ENCODE measurements around the gene IFI30. TPM values are rescaled to one million over a fixed set of nuclear protein-coding genes. Genes with fewer than 3 reads are reported as not detected.

IFI30 gene
- 251 and 255 TPM in 2 replicates for total RNA-seq

DNA sequence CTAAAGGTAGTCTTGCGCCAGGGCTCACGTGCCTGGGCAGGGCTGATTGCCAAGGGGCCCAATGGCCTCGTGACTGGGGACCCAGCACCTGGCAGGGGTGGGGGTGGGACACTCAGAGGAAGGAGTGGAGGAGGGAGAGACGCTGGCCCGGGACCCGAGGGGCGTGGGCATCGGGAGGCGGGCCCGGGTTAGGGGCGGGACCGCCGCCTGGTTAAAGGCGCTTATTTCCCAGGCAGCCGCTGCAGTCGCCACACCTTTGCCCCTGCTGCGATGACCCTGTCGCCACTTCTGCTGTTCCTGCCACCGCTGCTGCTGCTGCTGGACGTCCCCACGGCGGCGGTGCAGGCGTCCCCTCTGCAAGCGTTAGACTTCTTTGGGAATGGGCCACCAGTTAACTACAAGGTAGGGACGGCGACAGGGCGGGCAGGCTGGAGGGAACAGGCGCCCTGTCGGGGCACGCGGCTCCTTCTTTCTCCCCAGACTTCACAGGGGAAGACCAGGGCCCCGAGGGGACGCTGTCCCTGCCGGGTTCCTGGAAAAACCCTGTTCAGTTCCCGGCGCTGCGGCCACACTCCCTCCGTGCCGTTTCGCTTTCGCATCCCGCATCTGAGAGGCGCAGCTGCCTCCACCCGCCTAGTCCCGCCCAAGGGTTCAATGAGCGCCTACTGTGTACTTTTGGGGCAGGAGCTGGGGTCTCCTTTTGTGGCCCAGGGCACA lies at the start of gene IFI30:
TSS of gene IFI30 (plus strand) at position 242 of the 717 bp plus-strand sequence. CDS start at position 271, 29 bp downstream.
- POLR2A ChIA-PET, result interaction anchor here (0.5 to 11.9 kb wide), 14 partner anchors 12 to 583 kb away, joined by 3 to 437 read pairs (median 4); partner anchors contain the start of genes JUND, MPV17L2, PIK3R2 and RAB3A
- Mint-ChIP-seq H3K4me3 (peak within 1 kb of the TSS; percentile 94), H3K36me3 (ENCODE audit: low read depth) (peaks cover 45% of the 10 kb centered on the region), H3K4me1 (peaks cover 90% of the 10 kb centered on the region), H3K27me3 (no peaks in the 10 kb centered on the region), H3K27ac (peak within 1 kb of the TSS; percentile 92), H3K9me3 (no peaks in the 10 kb centered on the region)
- ATAC-seq (ENCODE audit: low read depth) (peak; percentile 62), DNase-seq (peak; percentile 85)
- intact Hi-C loops (cut with micrococcal nuclease), result loop anchor here (1.0 to 10.0 kb wide), 9 partner anchors 8 to 649 kb away; partner anchors contain the start of genes ELL, JUND, MAST3 and PIK3R2
- TF ChIP-seq, protein P1, sequence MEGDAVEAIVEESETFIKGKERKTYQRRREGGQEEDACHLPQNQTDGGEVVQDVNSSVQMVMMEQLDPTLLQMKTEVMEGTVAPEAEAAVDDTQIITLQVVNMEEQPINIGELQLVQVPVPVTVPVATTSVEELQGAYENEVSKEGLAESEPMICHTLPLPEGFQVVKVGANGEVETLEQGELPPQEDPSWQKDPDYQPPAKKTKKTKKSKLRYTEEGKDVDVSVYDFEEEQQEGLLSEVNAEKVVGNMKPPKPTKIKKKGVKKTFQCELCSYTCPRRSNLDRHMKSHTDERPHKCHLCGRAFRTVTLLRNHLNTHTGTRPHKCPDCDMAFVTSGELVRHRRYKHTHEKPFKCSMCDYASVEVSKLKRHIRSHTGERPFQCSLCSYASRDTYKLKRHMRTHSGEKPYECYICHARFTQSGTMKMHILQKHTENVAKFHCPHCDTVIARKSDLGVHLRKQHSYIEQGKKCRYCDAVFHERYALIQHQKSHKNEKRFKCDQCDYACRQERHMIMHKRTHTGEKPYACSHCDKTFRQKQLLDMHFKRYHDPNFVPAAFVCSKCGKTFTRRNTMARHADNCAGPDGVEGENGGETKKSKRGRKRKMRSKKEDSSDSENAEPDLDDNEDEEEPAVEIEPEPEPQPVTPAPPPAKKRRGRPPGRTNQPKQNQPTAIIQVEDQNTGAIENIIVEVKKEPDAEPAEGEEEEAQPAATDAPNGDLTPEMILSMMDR (IDR thresholded peaks at IDR 0.05), result no peak
- CTCF ChIA-PET, result interaction anchor here (1.0 to 2.7 kb wide), 3 partner anchors 10 to 79 kb away, joined by 3 to 14 read pairs (median 5); no protein-coding TSS in a partner anchor

DNA sequence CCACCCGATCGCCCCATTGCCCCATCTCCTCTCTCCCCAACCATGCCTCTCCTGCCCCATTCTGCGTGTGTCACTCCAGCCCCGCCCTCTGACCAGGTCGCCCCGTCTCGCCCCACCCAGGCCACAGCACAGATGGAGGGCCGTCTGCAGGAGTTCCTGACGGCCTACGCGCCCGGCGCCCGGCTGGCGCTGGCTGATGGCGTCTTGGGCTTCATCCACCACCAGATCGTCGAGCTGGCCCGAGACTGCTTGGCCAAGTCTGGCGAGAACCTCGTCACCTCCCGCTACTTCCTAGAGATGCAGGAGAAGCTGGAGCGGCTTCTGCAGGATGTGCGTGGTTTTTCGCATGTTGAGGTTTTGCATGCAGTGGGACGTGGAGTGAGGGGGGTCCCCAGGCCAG lies 49.8 kb upstream of the IFI30 start:
- H3K4me3 Mint-ChIP-seq, result no peak overlapping the region
- H3K36me3 Mint-ChIP-seq (ENCODE audit: low read depth), result peaks cover 61% of the 10 kb centered on the region
- no peaks in the 10 kb centered on the region for H3K27me3 Mint-ChIP-seq
- DNase-seq (no peak), ATAC-seq (ENCODE audit: low read depth) (no peak)
- no peaks in the 10 kb centered on the region for H3K9me3 Mint-ChIP-seq
- intact Hi-C loops (cut with micrococcal nuclease), result no loop called here
- TF ChIP-seq, protein P1 (IDR thresholded peaks at IDR 0.05), result no peak
- peaks cover 19% of the 10 kb centered on the region for H3K4me1 Mint-ChIP-seq
- POLR2A ChIA-PET, result interaction anchor here (0.7 kb wide), 1 partner anchor 8 kb away, joined by 3 read pairs; no protein-coding TSS in a partner anchor
- CTCF ChIA-PET, result interaction anchor here (0.6 kb wide), 1 partner anchor 377 kb away, joined by 7 read pairs; no protein-coding TSS in a partner anchor
- no peak overlapping the region for H3K27ac Mint-ChIP-seq

DNA sequence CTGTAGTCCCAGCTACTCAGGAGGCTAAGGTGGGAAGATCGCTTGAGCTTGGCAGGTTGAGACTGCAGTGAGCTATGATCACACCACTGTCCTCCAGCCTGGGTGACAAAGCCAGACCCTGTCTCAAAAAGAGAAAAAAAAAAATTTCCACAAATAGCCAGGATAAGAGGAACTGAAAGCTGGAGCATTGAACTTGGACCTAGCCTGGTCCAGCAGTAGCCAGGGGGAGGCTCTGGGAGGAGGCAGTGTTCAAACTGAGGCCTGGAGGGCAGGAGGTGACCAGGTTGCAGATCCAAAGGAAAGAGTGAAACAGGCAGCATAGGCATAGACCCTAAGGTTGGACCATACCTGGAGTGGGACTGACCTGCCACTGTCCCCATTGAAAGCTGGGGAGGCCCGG lies 47.5 kb upstream of the IFI30 start:
- ChIA-PET POLR2A (interaction anchor here (1.0 to 1.4 kb wide), 2 partner anchors 9 to 33 kb away, joined by 4 read pairs; no protein-coding TSS in a partner anchor), CTCF (no interaction called here)
- no peaks in the 10 kb centered on the region for H3K9me3 Mint-ChIP-seq
- no peaks in the 10 kb centered on the region for H3K27me3 Mint-ChIP-seq
- TF ChIP-seq, protein P1 (IDR thresholded peaks at IDR 0.05), result no peak
- ATAC-seq (ENCODE audit: low read depth), result no peak
- intact Hi-C loops (cut with micrococcal nuclease), result no loop called here
- DNase-seq, result no peak
- H3K27ac Mint-ChIP-seq, result no peak overlapping the region
- H3K4me1 Mint-ChIP-seq, result peaks cover 2% of the 10 kb centered on the region
- no peak overlapping the region for H3K4me3 Mint-ChIP-seq
- H3K36me3 Mint-ChIP-seq (ENCODE audit: low read depth), result peaks cover 78% of the 10 kb centered on the region

DNA sequence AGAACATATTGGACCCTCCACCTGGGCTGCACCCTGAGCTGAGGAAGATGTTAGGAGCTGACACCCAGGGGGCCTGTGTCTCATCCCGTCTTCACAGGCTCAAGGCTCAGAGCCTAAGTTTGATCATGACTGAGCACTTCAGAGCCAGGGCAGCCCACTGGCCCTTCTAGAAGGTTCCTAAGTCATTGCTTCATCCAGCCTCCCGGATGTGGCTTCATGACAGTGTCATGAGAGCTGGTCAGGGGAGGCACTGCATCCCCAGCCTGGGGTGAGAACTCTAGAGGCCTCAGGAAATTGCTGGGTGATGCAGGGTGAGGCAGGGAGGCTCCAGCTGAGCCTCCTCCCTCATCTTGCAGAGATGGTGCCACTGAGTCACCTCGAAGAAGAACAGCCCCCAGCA lies 45.6 kb upstream of the IFI30 start:
- TF ChIP-seq, protein P1 (IDR thresholded peaks at IDR 0.05), result no peak
- H3K27ac Mint-ChIP-seq, result no peak overlapping the region
- no peaks in the 10 kb centered on the region for H3K27me3 Mint-ChIP-seq
- H3K36me3 Mint-ChIP-seq (ENCODE audit: low read depth), result peaks cover 78% of the 10 kb centered on the region
- intact Hi-C loops (cut with micrococcal nuclease), result no loop called here
- POLR2A ChIA-PET, result no interaction called here
- ATAC-seq (ENCODE audit: low read depth) (no peak), DNase-seq (no peak)
- peaks cover 2% of the 10 kb centered on the region for H3K4me1 Mint-ChIP-seq
- H3K9me3 Mint-ChIP-seq, result no peaks in the 10 kb centered on the region
- H3K4me3 Mint-ChIP-seq, result no peak overlapping the region
- CTCF ChIA-PET, result no interaction called here

DNA sequence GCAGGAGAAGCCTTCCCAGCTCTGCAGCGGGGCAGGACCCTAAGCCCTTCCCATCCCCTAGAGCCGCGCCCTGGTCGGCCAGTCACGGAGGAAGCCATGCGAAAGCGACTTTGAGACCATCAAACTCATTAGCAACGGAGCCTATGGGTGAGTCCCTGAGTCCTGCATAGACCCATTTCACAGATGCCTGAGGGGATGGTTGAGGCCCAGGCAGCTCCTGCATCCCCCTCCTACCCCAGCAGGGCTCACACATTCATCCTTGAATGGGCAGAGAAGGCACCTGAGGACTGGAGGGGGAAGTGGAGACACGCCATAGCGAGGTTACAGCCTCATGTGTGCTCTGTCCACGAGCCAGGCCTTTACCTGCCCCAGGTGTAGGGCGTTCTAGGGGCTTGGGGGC lies 44.8 kb upstream of the IFI30 start:
- DNase-seq (no peak), ATAC-seq (ENCODE audit: low read depth) (no peak)
- CTCF ChIA-PET, result no interaction called here
- TF ChIP-seq, protein P1 (IDR thresholded peaks at IDR 0.05), result no peak
- H3K9me3 Mint-ChIP-seq, result no peaks in the 10 kb centered on the region
- intact Hi-C loops (cut with micrococcal nuclease), result no loop called here
- no peak overlapping the region for H3K27ac Mint-ChIP-seq
- H3K36me3 Mint-ChIP-seq (ENCODE audit: low read depth), result peaks cover 74% of the 10 kb centered on the region
- no peak overlapping the region for H3K4me3 Mint-ChIP-seq
- no peaks in the 10 kb centered on the region for H3K27me3 Mint-ChIP-seq
- POLR2A ChIA-PET, result no interaction called here
- peaks cover 2% of the 10 kb centered on the region for H3K4me1 Mint-ChIP-seq
